IMR-90 (cell line): Measurements from ENCODE around the gene PANK4. TPM values are rescaled to one million over a fixed set of nuclear protein-coding genes. Genes with fewer than 3 reads are reported as not detected.

Source experiments
- ATAC-seq: fragments of 200-7000 bp; cut with Tn5 transposase; 2 replicates; pipeline ENCODE4 v1.9.1; 2020; ENCODE audit warnings: low read depth, mild to moderate bottlenecking, moderate library complexity
- BruUV-seq: library from RNA; stranded (reverse); fragments of 400-500 nt; replicated peaks from 2 replicates; lab custom pipeline; 2021; lab: Mats Ljungman, UMichigan
- CTCF ChIA-PET: fragments of 300-600 bp; formaldehyde crosslinking; extraction: SDS; loops from one replicate; lab custom pipeline; 2021; ENCODE audit warnings: antibody characterized with exemption; lab: Yijun Ruan, JAX
- POLR2A ChIA-PET: fragments of 300-600 bp; sonication (Branson Sonifier 250); formaldehyde crosslinking; loops from one replicate; lab custom pipeline; 2022; ENCODE audit warnings: antibody characterized with exemption; ENCODE audit not compliant: unreplicated experiment; lab: Charles Lee
- DNase-seq: peaks from one replicate; pipeline ENCODE4 v3.0.0; 2013
- H2AFZ ChIP-seq: replicated peaks from 2 replicates; pipeline ENCODE3; 2013; ENCODE audit warnings: low read length, mild to moderate bottlenecking; ENCODE audit not compliant: poor library complexity
- H2AK5ac ChIP-seq: 2 replicates; pipeline ENCODE4 v1.6.1; 2013; ENCODE audit warnings: low read depth, low read length, inconsistent platforms
- H2AK9ac ChIP-seq: replicated peaks from 2 replicates; pipeline ENCODE3; 2013; ENCODE audit warnings: mild to moderate bottlenecking, low read depth, low read length, moderate library complexity; ENCODE audit not compliant: poor library complexity
- H2BK120ac ChIP-seq: 2 replicates; pipeline ENCODE4 v1.6.1; 2013; ENCODE audit warnings: low read depth, low read length, inconsistent platforms
- H2BK15ac ChIP-seq: 3 replicates; pipeline ENCODE4 v1.6.1; 2013; ENCODE audit warnings: low read depth, low read length, inconsistent platforms
- H2BK20ac ChIP-seq: 2 replicates; pipeline ENCODE4 v1.6.1; 2013; ENCODE audit warnings: low read depth, mild to moderate bottlenecking, inconsistent platforms, low read length, moderate library complexity
- H2BK5ac ChIP-seq: 2 replicates; pipeline ENCODE4 v1.6.1; 2013; ENCODE audit warnings: mild to moderate bottlenecking, low read depth, low read length, inconsistent platforms; ENCODE audit not compliant: poor library complexity, severe bottlenecking
- H3K14ac ChIP-seq: replicated peaks from 2 replicates; pipeline ENCODE4 v1.6.1; 2013; ENCODE audit warnings: low read depth, low read length, inconsistent platforms
- H3K18ac ChIP-seq: 2 replicates; pipeline ENCODE4 v1.6.1; 2013; ENCODE audit warnings: low read depth, low read length, control low read depth
- H3K23ac ChIP-seq: 2 replicates; pipeline ENCODE4 v1.6.1; 2013; ENCODE audit warnings: low read depth, low read length, inconsistent platforms
- H3K27ac ChIP-seq: 2 replicates; pipeline ENCODE4 v1.5.1; 2013; ENCODE audit warnings: mild to moderate bottlenecking, control low read depth, low read length; ENCODE audit not compliant: insufficient read depth
- H3K27me3 ChIP-seq: 2 replicates; pipeline ENCODE4 v1.6.1; 2013; ENCODE audit warnings: low read length; ENCODE audit not compliant: control insufficient read depth, insufficient read depth
- H3K36me3 ChIP-seq: 2 replicates; pipeline ENCODE4 v1.6.1; 2013; ENCODE audit warnings: low read length, mixed read lengths; ENCODE audit not compliant: control insufficient read depth, insufficient read depth
- H3K4ac ChIP-seq: 2 replicates; pipeline ENCODE4 v1.6.1; 2013; ENCODE audit warnings: low read depth, low read length, inconsistent platforms
- H3K4me1 ChIP-seq: 2 replicates; pipeline ENCODE4 v1.6.1; 2013; ENCODE audit warnings: low read length, mixed read lengths; ENCODE audit not compliant: control insufficient read depth, insufficient read depth
- H3K4me2 ChIP-seq: 2 replicates; pipeline ENCODE4 v1.6.1; 2013; ENCODE audit warnings: low read depth, mild to moderate bottlenecking, control low read depth, low read length, moderate library complexity
- H3K4me3 ChIP-seq: 2 replicates; pipeline ENCODE4 v1.5.1; 2013; ENCODE audit warnings: low read depth, mild to moderate bottlenecking, control low read depth, low read length, moderate library complexity; ENCODE audit not compliant: insufficient read depth
- H3K56ac ChIP-seq: 2 replicates; pipeline ENCODE4 v1.6.1; 2013; ENCODE audit warnings: low read length, inconsistent platforms; ENCODE audit not compliant: insufficient read depth; ENCODE audit errors: extremely low read depth
- H3K79me1 ChIP-seq, 2 experiments: 2 replicates each; pipeline ENCODE4 v1.6.1; 2013; ENCODE audit warnings: low read length in 2 of 2, inconsistent platforms in 1 of 2, low read depth in 1 of 2
- H3K9ac ChIP-seq: 2 replicates; pipeline ENCODE4 v1.6.1; 2013; ENCODE audit warnings: low read depth, low read length, control low read depth
- H3K9me1 ChIP-seq: 2 replicates; pipeline ENCODE4 v1.6.1; 2013; ENCODE audit warnings: low read length, inconsistent platforms; ENCODE audit not compliant: insufficient read depth
- H3K9me3 ChIP-seq: 2 replicates; pipeline ENCODE4 v1.6.1; 2013; ENCODE audit warnings: low read length; ENCODE audit not compliant: control insufficient read depth, insufficient read depth
- H4K20me1 ChIP-seq: 2 replicates; pipeline ENCODE4 v1.6.1; 2013; ENCODE audit warnings: low read length, inconsistent platforms; ENCODE audit not compliant: insufficient read depth
- H4K5ac ChIP-seq: 2 replicates; pipeline ENCODE4 v1.6.1; 2013; ENCODE audit warnings: mild to moderate bottlenecking, low read depth, low read length, control low read depth
- H4K8ac ChIP-seq, 2 experiments: 2 replicates each; pipeline ENCODE4 v1.6.1; 2013; ENCODE audit warnings: low read depth in 2 of 2, low read length in 2 of 2, control low read depth in 1 of 2, inconsistent platforms in 1 of 2
- H4K91ac ChIP-seq: 2 replicates; pipeline ENCODE4 v1.6.1; 2013; ENCODE audit warnings: low read depth, low read length, inconsistent platforms; ENCODE audit not compliant: insufficient read depth
- BHLHE40 ChIP-seq: fragments of 150-350 bp; IDR thresholded peaks from 2 replicates; pipeline ENCODE4 v1.6.1; 2016; ENCODE audit warnings: mild to moderate bottlenecking, low read depth, low read length
- CEBPB ChIP-seq: IDR thresholded peaks from 2 replicates; pipeline ENCODE4 v1.6.1; 2012; ENCODE audit warnings: low read depth, low read length, improper control_type of control experiment
- CHD1 ChIP-seq: IDR thresholded peaks from 2 replicates; pipeline ENCODE4 v1.6.1; 2012; ENCODE audit warnings: low read depth, low read length, improper control_type of control experiment
- CTCF ChIP-seq: conservative IDR thresholded peaks from 2 replicates; pipeline ENCODE4 v1.5.1; 2012; ENCODE audit warnings: mild to moderate bottlenecking, low read depth, low read length, improper control_type of control experiment
- ELK1 ChIP-seq: fragments of 150-350 bp; IDR thresholded peaks from 2 replicates; pipeline ENCODE4 v1.6.1; 2016; ENCODE audit warnings: low read depth, mild to moderate bottlenecking, low read length, moderate library complexity, borderline replicate concordance
- FOS ChIP-seq: fragments of 150-350 bp; IDR thresholded peaks from 2 replicates; pipeline ENCODE4 v1.6.1; 2016; ENCODE audit warnings: low read depth, low read length
- MAFK ChIP-seq: IDR thresholded peaks from 2 replicates; pipeline ENCODE4 v1.6.1; 2012; ENCODE audit warnings: low read depth, low read length, improper control_type of control experiment
- MAZ ChIP-seq: IDR thresholded peaks from 2 replicates; pipeline ENCODE4 v1.6.1; 2012; ENCODE audit warnings: low read depth, mild to moderate bottlenecking, low read length, improper control_type of control experiment, moderate library complexity, borderline replicate concordance
- MXI1 ChIP-seq: IDR thresholded peaks from 2 replicates; pipeline ENCODE4 v1.6.1; 2012; ENCODE audit warnings: low read depth, mild to moderate bottlenecking, low read length, moderate library complexity, borderline replicate concordance
- NFE2L2 ChIP-seq: fragments of 150-350 bp; IDR thresholded peaks from 2 replicates; pipeline ENCODE4 v1.6.1; 2016; ENCODE audit warnings: low read depth, mild to moderate bottlenecking, low read length
- POLR2A ChIP-seq: IDR thresholded peaks from 2 replicates; pipeline ENCODE4 v1.6.1; 2012; ENCODE audit warnings: mild to moderate bottlenecking, low read depth, low read length
- RAD21 ChIP-seq: IDR thresholded peaks from 2 replicates; pipeline ENCODE4 v1.6.1; 2012; ENCODE audit warnings: low read length, improper control_type of control experiment
- RCOR1 ChIP-seq: IDR thresholded peaks from 2 replicates; pipeline ENCODE4 v1.6.1; 2012; ENCODE audit warnings: mild to moderate bottlenecking, low read length, improper control_type of control experiment; ENCODE audit not compliant: insufficient replicate concordance
- RFX5 ChIP-seq: IDR thresholded peaks from 2 replicates; pipeline ENCODE4 v1.8.0; 2012; ENCODE audit warnings: low read depth, mild to moderate bottlenecking, low read length, moderate library complexity
- SMC3 ChIP-seq: fragments of 150-350 bp; IDR thresholded peaks from 2 replicates; pipeline ENCODE4 v1.6.1; 2016; ENCODE audit warnings: low read depth, mild to moderate bottlenecking, antibody characterized with exemption, low read length, moderate library complexity
- USF2 ChIP-seq: fragments of 150-350 bp; IDR thresholded peaks from 2 replicates; pipeline ENCODE4 v1.6.1; 2017; ENCODE audit warnings: mild to moderate bottlenecking, antibody characterized with exemption, low read length, low read depth
- WGBS, 2 experiments: methylation state at CpG; one replicate each; pipeline versions ENCODE4 v1.1.5 to v1.1.7; 2013; ENCODE audit warnings: missing lambda C conversion rate in 2 of 2; ENCODE audit not compliant: insufficient read length in 1 of 2; ENCODE audit errors: extremely low coverage in 2 of 2; 5-methylcytosine and 5-hydroxymethylcytosine counted together
- dilution Hi-C: fragments of 300-500 bp; cut with HindIII; formaldehyde crosslinking; loops from one replicate; pipeline ENCODE4 v1.14.3; 2018; ENCODE audit warnings: low sequenced_read_pairs; ENCODE audit not compliant: unreplicated experiment
- in situ Hi-C: fragments of 300-500 bp; cut with MboI; formaldehyde crosslinking; loops from 3 replicates; pipeline ENCODE4 v1.14.3; 2019; ENCODE audit warnings: low sequenced_read_pairs, inconsistent platforms, mixed read lengths
- intact Hi-C: fragments of 100-400 bp; cut with micrococcal nuclease; formaldehyde crosslinking; loops from 2 replicates; pipeline ENCODE4 v1.10.0; 2022
- polyA plus RNA-seq, 3 experiments: library from polyadenylated mRNA; depleted of rRNA; stranded (reverse); fragments of >200 nt; gene quantifications; 2 replicates each; pipeline ENCODE4 v1.2.3, GENCODE V29; 2012; ENCODE audit warnings: low replicate concordance in 1 of 3
- total RNA-seq: library from RNA; depleted of rRNA; stranded (reverse); fragments of >200 nt; gene quantifications from 2 replicates; pipeline ENCODE4 v1.2.3, GENCODE V29; 2012

PANK4 gene
- total and polyA plus RNA-seq, 2 of the 4 experiments (the other 2 are of a cell fraction) = 14.0 to 18.5 TPM

- Histone ChIP-seq H3K14ac (no peak overlapping the region), H2AK9ac (no peak overlapping the region), H2BK120ac (no peak overlapping the region), H4K20me1 (no peaks in the 10 kb centered on the region; the same call in 1 of the 2 replicates), H3K4ac (no peak overlapping the region), H3K56ac (no peak overlapping the region), H3K18ac (no peak overlapping the region), H3K27ac (no peak overlapping the region), H2AK5ac (no peak overlapping the region), H3K9me3 (peaks cover 11% of the 10 kb centered on the region), H3K4me1 (no peaks in the 10 kb centered on the region), H3K4me2 (no peak overlapping the region), H2BK5ac (no peak overlapping the region), H3K79me1 (no peaks in the 10 kb centered on the region), H3K36me3 (no peaks in the 10 kb centered on the region), H3K4me3 (no peak overlapping the region), H3K9me1 (peaks cover 3% of the 10 kb centered on the region; the same call in 1 of the 2 replicates), H4K8ac (no peak overlapping the region), H4K91ac (no peak overlapping the region), H2BK15ac (no peak overlapping the region), H3K23ac (no peak overlapping the region), H3K27me3 (peaks cover 17% of the 10 kb centered on the region; the same call in 1 of the 2 replicates), H2AFZ (no peak overlapping the region), H3K9ac (no peak overlapping the region), H2BK20ac (no peak overlapping the region), H4K5ac (no peak overlapping the region)
- ChIA-PET CTCF (no interaction called here), POLR2A (no interaction called here)
- BruUV-seq = no TSS peak
- intact Hi-C loops (no loop called here), in situ Hi-C loops (no loop called here), dilution Hi-C loops (no loop called here)
- ATAC-seq (no peak), DNase-seq (no peak)
- WGBS, 2 experiments = 51% methylated on average over 3 of the region's 14 CpGs; no CpG with 5 or more reads in 1 of the 2 experiments
- TF ChIP-seq RAD21 (no peak), BHLHE40 (no peak), ELK1 (no peak), MAZ (no peak), NFE2L2 (no peak), CEBPB (no peak), FOS (no peak), POLR2A (no peak), MXI1 (no peak), USF2 (no peak), RFX5 (no peak), MAFK (no peak), CTCF (no peak), RCOR1 (no peak), CHD1 (no peak), SMC3 (no peak)
Observed at GRCh38 chr1:2489615-2490014, 36.8 kb downstream of the PANK4 start.
